ENCODE results near the gene UGT1A1.
"Not testable (repeated sequence)": the region's sequence is repeated elsewhere in the genome, so short reads cannot be mapped to it uniquely, and the experiment has no call there.

DNA sequence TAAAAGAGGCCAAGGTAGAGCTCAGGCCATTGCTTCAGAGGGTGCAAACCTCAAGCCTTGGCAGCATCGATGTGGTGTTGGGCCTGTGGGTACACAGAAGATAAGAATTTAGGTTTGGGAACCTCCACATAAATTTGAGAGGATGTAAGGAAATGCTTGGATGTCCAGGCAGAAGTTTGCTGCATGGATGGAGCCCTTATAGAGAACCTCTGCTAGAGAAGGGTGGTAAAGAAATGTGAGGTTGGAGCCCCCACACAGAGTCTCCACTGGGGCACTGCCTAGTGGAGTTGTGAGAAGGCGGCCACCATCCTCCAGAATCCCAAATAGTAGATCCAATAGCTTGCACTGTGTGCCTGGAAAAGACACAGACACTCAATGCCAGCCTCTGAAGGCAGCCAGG lies 9.4 kb upstream of the UGT1A1 start:
- TF ChIP-seq, protein P1, sequence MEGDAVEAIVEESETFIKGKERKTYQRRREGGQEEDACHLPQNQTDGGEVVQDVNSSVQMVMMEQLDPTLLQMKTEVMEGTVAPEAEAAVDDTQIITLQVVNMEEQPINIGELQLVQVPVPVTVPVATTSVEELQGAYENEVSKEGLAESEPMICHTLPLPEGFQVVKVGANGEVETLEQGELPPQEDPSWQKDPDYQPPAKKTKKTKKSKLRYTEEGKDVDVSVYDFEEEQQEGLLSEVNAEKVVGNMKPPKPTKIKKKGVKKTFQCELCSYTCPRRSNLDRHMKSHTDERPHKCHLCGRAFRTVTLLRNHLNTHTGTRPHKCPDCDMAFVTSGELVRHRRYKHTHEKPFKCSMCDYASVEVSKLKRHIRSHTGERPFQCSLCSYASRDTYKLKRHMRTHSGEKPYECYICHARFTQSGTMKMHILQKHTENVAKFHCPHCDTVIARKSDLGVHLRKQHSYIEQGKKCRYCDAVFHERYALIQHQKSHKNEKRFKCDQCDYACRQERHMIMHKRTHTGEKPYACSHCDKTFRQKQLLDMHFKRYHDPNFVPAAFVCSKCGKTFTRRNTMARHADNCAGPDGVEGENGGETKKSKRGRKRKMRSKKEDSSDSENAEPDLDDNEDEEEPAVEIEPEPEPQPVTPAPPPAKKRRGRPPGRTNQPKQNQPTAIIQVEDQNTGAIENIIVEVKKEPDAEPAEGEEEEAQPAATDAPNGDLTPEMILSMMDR (IDR thresholded peaks at IDR 0.05 in 2 of 3, conservative IDR thresholded peaks at IDR 0.05 in 1 of 3; ENCODE audit: control insufficient read depth in 2 of 3, extremely low read depth in 1 of 3, insufficient read depth in 1 of 3, low read depth in 3 of 3, low read length in 3 of 3): not testable (repeated sequence)
- TF ChIP-seq KDM1A (IDR thresholded peaks at IDR 0.05; ENCODE audit: borderline replicate concordance); FOS (IDR thresholded peaks at IDR 0.05; ENCODE audit: borderline replicate concordance, extremely low read depth, insufficient read length); TAF1 (IDR thresholded peaks at IDR 0.05; ENCODE audit: borderline replicate concordance, low read depth, low read length); CREB1 (IDR thresholded peaks at IDR 0.05; ENCODE audit: low read depth); NR2C1 (IDR thresholded peaks at IDR 0.05); FOXM1 (IDR thresholded peaks at IDR 0.05; ENCODE audit: low read depth, low read length); SUPT20H (IDR thresholded peaks at IDR 0.05; ENCODE audit: borderline replicate concordance, control insufficient read depth, low read depth, low read length): not testable (repeated sequence)
- TF ChIP-seq, protein P2, sequence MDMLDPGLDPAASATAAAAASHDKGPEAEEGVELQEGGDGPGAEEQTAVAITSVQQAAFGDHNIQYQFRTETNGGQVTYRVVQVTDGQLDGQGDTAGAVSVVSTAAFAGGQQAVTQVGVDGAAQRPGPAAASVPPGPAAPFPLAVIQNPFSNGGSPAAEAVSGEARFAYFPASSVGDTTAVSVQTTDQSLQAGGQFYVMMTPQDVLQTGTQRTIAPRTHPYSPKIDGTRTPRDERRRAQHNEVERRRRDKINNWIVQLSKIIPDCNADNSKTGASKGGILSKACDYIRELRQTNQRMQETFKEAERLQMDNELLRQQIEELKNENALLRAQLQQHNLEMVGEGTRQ (IDR thresholded peaks at IDR 0.05; ENCODE audit: borderline replicate concordance, low read depth, low read length): not testable (repeated sequence)

Measured in GM12878 (cell line).